ENCODE results near the gene DUSP9. TPM values are rescaled to one million over a fixed set of nuclear protein-coding genes. Genes with fewer than 3 reads are reported as not detected.

DUSP9 gene
- total RNA-seq, 1 donor from 2014 or later: not detected

- ChIA-PET CTCF (no interaction called here), POLR2A (no interaction called here)
- ATAC-seq (ENCODE audit: low read depth) (no peak), DNase-seq (no peak)
- no peak overlapping the region for H3K4me3 Mint-ChIP-seq
- peaks cover 8% of the 10 kb centered on the region for H3K4me1 Mint-ChIP-seq
- TF ChIP-seq CTCF (IDR thresholded peaks at IDR 0.05): no peak
- H3K36me3 Mint-ChIP-seq (ENCODE audit: low read depth): no peaks in the 10 kb centered on the region
- intact Hi-C loops (cut with micrococcal nuclease): no loop called here
- no peak overlapping the region for H3K27ac Mint-ChIP-seq
- no peaks in the 10 kb centered on the region for H3K9me3 Mint-ChIP-seq
- H3K27me3 Mint-ChIP-seq: peaks cover 6% of the 10 kb centered on the region
Observed at GRCh38 chrX:153637121-153638040, 9.6 kb upstream of the DUSP9 start.

GRCh38 chrX:153638041-153638371, 9.0 kb upstream of the DUSP9 start:
- intact Hi-C loops (cut with micrococcal nuclease): no loop called here
- no peaks in the 10 kb centered on the region for H3K9me3 Mint-ChIP-seq
- H3K4me1 Mint-ChIP-seq: peaks cover 12% of the 10 kb centered on the region
- no peak overlapping the region for H3K27ac Mint-ChIP-seq
- ChIA-PET POLR2A (no interaction called here), CTCF (no interaction called here)
- no peaks in the 10 kb centered on the region for H3K36me3 Mint-ChIP-seq (ENCODE audit: low read depth)
- DNase-seq: no peak
- no peak overlapping the region for H3K4me3 Mint-ChIP-seq
- ATAC-seq (ENCODE audit: low read depth): no peak
- H3K27me3 Mint-ChIP-seq: peaks cover 11% of the 10 kb centered on the region
- TF ChIP-seq CTCF (IDR thresholded peaks at IDR 0.05): no peak

- ATAC-seq (ENCODE audit: low read depth): no peak
- no peak for TF ChIP-seq CTCF (IDR thresholded peaks at IDR 0.05)
- no peak for DNase-seq
- H3K4me1 Mint-ChIP-seq: peaks cover 15% of the 10 kb centered on the region
- H3K36me3 Mint-ChIP-seq (ENCODE audit: low read depth): no peaks in the 10 kb centered on the region
- no peaks in the 10 kb centered on the region for H3K9me3 Mint-ChIP-seq
- H3K27me3 Mint-ChIP-seq: peaks cover 13% of the 10 kb centered on the region
- CTCF ChIA-PET: no interaction called here
- POLR2A ChIA-PET: no interaction called here
- intact Hi-C loops (cut with micrococcal nuclease): no loop called here
- H3K27ac Mint-ChIP-seq: no peak overlapping the region
- H3K4me3 Mint-ChIP-seq: no peak overlapping the region
Observed at GRCh38 chrX:153638436-153639176, 8.4 kb upstream of the DUSP9 start.

GRCh38 chrX:153639177-153640044, 7.6 kb upstream of the DUSP9 start:
- Mint-ChIP-seq H3K27ac (no peak overlapping the region), H3K36me3 (ENCODE audit: low read depth) (no peaks in the 10 kb centered on the region), H3K27me3 (peaks cover 13% of the 10 kb centered on the region), H3K9me3 (no peaks in the 10 kb centered on the region), H3K4me3 (no peak overlapping the region), H3K4me1 (peaks cover 15% of the 10 kb centered on the region)
- ChIA-PET POLR2A (no interaction called here), CTCF (no interaction called here)
- DNase-seq (no peak), ATAC-seq (ENCODE audit: low read depth) (no peak)
- TF ChIP-seq CTCF (IDR thresholded peaks at IDR 0.05): no peak
- intact Hi-C loops (cut with micrococcal nuclease): loop anchor here (10.0 kb wide), 1 partner anchor 45 kb away; the partner anchor contains the start of gene CCNQ
